ENCODE measurements around the gene SP4.

The SP4 gene

DNA sequence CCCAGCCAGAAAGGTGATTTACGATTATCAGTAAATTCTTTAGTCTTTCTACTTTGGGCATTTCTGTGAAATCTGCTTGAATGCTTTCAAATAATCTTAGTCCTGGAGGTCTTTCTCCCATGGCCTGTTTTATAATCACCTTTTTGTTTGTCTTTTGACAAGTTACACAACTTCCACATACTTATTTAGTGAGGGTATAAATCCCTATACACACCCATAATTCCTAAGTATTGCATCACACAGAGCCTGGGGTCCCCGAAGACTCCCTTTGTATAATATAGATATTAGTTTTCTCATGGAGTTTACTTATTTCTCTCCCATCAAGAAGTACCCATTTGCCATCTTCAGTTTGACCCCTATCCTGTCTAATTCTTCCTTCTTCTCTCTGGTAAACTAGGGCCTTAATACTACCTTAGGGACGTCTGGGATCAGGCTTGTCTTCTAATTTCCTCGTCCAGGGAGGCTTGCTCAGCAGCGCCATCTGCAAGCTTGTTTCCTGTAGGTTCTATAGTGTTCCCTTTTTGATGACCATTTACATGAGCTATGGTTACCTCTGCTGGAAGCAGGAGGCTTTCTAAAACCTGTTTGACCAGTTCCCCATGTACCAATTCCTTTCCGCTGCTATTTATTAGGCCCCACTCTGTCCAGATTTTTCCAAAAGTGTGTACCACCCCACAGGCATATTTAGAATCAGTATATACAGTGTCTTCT, 123.1 kb downstream of the SP4 start:
- no peak for ATAC-seq
- TF ChIP-seq ISL1 (CRISPR knock-in tag; IDR thresholded peaks at IDR 0.05) (no peak), ZNF565 (CRISPR knock-in tag; conservative IDR thresholded peaks at IDR 0.05; ENCODE audit: low read depth) (no peak), SNAI2 (CRISPR knock-in tag; IDR thresholded peaks at IDR 0.05) (no peak), ZFP30 (CRISPR knock-in tag; IDR thresholded peaks at IDR 0.05) (no peak), PPARA (CRISPR knock-in tag; IDR thresholded peaks at IDR 0.05; ENCODE audit: borderline replicate concordance) (no peak)
- TF ChIP-seq, protein P1, sequence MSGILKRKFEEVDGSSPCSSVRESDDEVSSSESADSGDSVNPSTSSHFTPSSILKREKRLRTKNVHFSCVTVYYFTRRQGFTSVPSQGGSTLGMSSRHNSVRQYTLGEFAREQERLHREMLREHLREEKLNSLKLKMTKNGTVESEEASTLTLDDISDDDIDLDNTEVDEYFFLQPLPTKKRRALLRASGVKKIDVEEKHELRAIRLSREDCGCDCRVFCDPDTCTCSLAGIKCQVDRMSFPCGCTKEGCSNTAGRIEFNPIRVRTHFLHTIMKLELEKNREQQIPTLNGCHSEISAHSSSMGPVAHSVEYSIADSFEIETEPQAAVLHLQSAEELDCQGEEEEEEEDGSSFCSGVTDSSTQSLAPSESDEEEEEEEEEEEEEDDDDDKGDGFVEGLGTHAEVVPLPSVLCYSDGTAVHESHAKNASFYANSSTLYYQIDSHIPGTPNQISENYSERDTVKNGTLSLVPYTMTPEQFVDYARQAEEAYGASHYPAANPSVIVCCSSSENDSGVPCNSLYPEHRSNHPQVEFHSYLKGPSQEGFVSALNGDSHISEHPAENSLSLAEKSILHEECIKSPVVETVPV (CRISPR knock-in tag; IDR thresholded peaks at IDR 0.05) = no peak
- TF ChIP-seq, protein P2, sequence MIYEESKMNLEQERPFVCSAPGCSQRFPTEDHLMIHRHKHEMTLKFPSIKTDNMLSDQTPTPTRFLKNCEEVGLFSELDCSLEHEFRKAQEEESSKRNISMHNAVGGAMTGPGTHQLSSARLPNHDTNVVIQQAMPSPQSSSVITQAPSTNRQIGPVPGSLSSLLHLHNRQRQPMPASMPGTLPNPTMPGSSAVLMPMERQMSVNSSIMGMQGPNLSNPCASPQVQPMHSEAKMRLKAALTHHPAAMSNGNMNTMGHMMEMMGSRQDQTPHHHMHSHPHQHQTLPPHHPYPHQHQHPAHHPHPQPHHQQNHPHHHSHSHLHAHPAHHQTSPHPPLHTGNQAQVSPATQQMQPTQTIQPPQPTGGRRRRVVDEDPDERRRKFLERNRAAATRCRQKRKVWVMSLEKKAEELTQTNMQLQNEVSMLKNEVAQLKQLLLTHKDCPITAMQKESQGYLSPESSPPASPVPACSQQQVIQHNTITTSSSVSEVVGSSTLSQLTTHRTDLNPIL (CRISPR knock-in tag; IDR thresholded peaks at IDR 0.05; ENCODE audit: low read depth) = no peak
- TF ChIP-seq, protein P3, sequence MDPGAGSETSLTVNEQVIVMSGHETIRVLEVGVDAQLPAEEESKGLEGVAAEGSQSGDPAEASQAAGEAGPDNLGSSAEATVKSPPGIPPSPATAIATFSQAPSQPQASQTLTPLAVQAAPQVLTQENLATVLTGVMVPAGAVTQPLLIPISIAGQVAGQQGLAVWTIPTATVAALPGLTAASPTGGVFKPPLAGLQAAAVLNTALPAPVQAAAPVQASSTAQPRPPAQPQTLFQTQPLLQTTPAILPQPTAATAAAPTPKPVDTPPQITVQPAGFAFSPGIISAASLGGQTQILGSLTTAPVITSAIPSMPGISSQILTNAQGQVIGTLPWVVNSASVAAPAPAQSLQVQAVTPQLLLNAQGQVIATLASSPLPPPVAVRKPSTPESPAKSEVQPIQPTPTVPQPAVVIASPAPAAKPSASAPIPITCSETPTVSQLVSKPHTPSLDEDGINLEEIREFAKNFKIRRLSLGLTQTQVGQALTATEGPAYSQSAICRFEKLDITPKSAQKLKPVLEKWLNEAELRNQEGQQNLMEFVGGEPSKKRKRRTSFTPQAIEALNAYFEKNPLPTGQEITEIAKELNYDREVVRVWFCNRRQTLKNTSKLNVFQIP (CRISPR knock-in tag; IDR thresholded peaks at IDR 0.05; ENCODE audit: borderline replicate concordance, low read depth) = no peak
- TF ChIP-seq, protein P4, sequence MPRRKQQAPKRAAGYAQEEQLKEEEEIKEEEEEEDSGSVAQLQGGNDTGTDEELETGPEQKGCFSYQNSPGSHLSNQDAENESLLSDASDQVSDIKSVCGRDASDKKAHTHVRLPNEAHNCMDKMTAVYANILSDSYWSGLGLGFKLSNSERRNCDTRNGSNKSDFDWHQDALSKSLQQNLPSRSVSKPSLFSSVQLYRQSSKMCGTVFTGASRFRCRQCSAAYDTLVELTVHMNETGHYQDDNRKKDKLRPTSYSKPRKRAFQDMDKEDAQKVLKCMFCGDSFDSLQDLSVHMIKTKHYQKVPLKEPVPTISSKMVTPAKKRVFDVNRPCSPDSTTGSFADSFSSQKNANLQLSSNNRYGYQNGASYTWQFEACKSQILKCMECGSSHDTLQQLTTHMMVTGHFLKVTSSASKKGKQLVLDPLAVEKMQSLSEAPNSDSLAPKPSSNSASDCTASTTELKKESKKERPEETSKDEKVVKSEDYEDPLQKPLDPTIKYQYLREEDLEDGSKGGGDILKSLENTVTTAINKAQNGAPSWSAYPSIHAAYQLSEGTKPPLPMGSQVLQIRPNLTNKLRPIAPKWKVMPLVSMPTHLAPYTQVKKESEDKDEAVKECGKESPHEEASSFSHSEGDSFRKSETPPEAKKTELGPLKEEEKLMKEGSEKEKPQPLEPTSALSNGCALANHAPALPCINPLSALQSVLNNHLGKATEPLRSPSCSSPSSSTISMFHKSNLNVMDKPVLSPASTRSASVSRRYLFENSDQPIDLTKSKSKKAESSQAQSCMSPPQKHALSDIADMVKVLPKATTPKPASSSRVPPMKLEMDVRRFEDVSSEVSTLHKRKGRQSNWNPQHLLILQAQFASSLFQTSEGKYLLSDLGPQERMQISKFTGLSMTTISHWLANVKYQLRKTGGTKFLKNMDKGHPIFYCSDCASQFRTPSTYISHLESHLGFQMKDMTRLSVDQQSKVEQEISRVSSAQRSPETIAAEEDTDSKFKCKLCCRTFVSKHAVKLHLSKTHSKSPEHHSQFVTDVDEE (CRISPR knock-in tag; IDR thresholded peaks at IDR 0.05) = no peak

DNA sequence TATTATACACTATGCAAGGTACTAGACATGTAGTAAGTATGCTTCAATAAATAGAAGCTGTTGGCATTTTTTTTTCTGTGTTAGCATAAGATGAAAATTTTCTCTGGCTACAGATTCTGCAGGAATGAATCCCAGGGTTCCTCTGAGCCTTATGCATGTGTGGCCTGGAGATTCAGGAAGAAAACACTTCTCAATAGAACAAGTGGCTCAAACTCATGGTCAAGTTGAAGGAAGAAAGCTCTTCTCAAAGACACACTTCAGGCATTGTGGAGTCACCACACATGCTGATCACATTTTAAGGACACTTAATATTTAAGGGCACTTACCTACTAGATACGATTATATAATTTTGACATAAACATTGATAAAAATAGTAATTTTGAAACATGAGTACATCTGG, 134.5 kb downstream of the SP4 start:
- TF ChIP-seq ESRRG (CRISPR knock-in tag; IDR thresholded peaks at IDR 0.05) = no peak
- TF ChIP-seq SNAI2 (CRISPR knock-in tag; IDR thresholded peaks at IDR 0.05) = no peak
- no peak for ATAC-seq

All from SK-N-SH treated with all-trans-retinoic acid at 6 μM for 48 hours (cell line).